Lower lobe of right lung (tissue), 2 donors: ENCODE data around the gene GSTCD. TPM values are rescaled to one million over a fixed set of nuclear protein-coding genes. Genes with fewer than 3 reads are reported as not detected.
"Not testable (repeated sequence)": the region's sequence is repeated elsewhere in the genome, so short reads cannot be mapped to it uniquely, and the experiment has no call there.

ENCODE experiments used
- ATAC-seq, 2 donors: fragments of 200-7000 bp; cut with Tn5 transposase; one replicate each; pipeline ENCODE4 v1.9.1; 2020 to 2022; ENCODE audit warnings: mild to moderate bottlenecking in 2 of 2, moderate library complexity in 2 of 2
- DNase-seq: peaks from one replicate; pipeline ENCODE4 v3.0.0-alpha.2; 2020
- H3K27ac ChIP-seq: fragments of 200-600 bp; one replicate; pipeline ENCODE4 v1.8.0; 2022
- H3K27me3 ChIP-seq: fragments of 200-600 bp; one replicate; pipeline ENCODE4 v1.8.0; 2022; ENCODE audit warnings: low read depth
- H3K36me3 ChIP-seq: fragments of 200-600 bp; one replicate; pipeline ENCODE4 v1.8.0; 2022; ENCODE audit warnings: mild to moderate bottlenecking
- H3K4me1 ChIP-seq: fragments of 200-600 bp; one replicate; pipeline ENCODE4 v1.8.0; 2022
- H3K4me3 ChIP-seq: fragments of 200-600 bp; one replicate; pipeline ENCODE4 v1.8.0; 2022; ENCODE audit warnings: mild to moderate bottlenecking
- H3K9me3 ChIP-seq: fragments of 200-600 bp; one replicate; pipeline ENCODE4 v1.8.0; 2022
- intact Hi-C: fragments of 100-400 bp; cut with DNase I; formaldehyde crosslinking; loops from one replicate; pipeline ENCODE4 v1.11.0; 2022
- total RNA-seq: library from RNA; stranded (reverse); fragmentation: NEBNext Ultra II Directional; extraction: Animal tissue kit (Norgen Biotek cat#: 25700); gene quantifications from one replicate; pipeline ENCODE4 v1.2.1, GENCODE V29; 2021
- TF ChIP-seq, protein P1 (sequence below): fragments of 200-600 bp; IDR thresholded peaks from one replicate; pipeline ENCODE4 v1.8.0; 2022; ENCODE audit warnings: antibody characterized with exemption, mild to moderate bottlenecking
- donor health status: DM: no; HTN: yes; CAD: no; lungs with severe emphysema.

Gene GSTCD
- total RNA-seq, 1 donor from 2014 or later = 6.7 TPM

DNA sequence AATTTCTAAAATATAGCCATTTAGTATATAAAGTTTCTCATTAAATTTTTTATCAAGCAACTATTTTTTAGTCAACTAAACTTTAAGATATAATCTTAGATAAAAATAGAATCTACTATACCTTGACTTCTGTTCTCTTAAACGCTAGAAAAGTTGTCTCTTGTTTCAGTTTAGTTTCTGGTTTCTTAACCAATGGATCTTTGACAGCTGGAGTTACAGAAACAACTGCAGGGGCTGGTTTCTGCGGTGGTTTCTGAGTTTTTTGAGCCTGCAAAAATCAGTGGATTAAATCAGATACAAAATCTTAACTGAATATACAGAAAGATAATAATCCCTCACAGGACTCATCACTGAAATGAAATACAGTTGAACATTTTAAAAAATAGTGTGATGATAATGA, 22.0 kb upstream of the GSTCD start:
- ATAC-seq = no peak
- no peak overlapping the region for H3K27ac ChIP-seq
- intact Hi-C loops = no loop called here
- TF ChIP-seq, protein P1, sequence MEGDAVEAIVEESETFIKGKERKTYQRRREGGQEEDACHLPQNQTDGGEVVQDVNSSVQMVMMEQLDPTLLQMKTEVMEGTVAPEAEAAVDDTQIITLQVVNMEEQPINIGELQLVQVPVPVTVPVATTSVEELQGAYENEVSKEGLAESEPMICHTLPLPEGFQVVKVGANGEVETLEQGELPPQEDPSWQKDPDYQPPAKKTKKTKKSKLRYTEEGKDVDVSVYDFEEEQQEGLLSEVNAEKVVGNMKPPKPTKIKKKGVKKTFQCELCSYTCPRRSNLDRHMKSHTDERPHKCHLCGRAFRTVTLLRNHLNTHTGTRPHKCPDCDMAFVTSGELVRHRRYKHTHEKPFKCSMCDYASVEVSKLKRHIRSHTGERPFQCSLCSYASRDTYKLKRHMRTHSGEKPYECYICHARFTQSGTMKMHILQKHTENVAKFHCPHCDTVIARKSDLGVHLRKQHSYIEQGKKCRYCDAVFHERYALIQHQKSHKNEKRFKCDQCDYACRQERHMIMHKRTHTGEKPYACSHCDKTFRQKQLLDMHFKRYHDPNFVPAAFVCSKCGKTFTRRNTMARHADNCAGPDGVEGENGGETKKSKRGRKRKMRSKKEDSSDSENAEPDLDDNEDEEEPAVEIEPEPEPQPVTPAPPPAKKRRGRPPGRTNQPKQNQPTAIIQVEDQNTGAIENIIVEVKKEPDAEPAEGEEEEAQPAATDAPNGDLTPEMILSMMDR = no peak
- H3K4me1 ChIP-seq = peaks cover 5% of the 10 kb centered on the region
- no peaks in the 10 kb centered on the region for H3K27me3 ChIP-seq
- no peak for DNase-seq
- no peak overlapping the region for H3K4me3 ChIP-seq
- peaks cover 97% of the 10 kb centered on the region for H3K36me3 ChIP-seq
- H3K9me3 ChIP-seq = no peaks in the 10 kb centered on the region

DNA sequence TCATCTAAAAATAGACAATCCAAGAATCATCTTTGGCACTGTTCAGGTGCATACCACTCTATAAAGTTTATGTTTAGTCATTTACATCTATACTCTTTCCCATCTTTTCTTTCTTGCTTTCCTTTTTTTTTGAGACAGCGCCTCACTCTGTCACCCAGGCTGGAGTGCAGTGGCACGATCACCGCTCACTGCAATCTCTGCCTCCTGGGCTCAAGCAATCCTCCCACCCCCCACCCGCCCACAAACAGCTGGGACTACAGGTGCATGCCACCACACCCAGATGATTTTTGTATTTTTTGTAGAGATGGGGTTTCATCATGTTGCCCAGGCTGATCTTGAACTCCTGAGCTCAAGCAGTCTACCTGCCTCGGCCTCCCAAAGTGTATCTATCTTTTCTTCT, 13.8 kb upstream of the GSTCD start:
- H3K9me3 ChIP-seq, H3K4me3 ChIP-seq, DNase-seq, H3K4me1 ChIP-seq, H3K27me3 ChIP-seq, H3K27ac ChIP-seq, intact Hi-C loops, ATAC-seq: not testable (repeated sequence)
- peaks cover 91% of the 10 kb centered on the region for H3K36me3 ChIP-seq

DNA sequence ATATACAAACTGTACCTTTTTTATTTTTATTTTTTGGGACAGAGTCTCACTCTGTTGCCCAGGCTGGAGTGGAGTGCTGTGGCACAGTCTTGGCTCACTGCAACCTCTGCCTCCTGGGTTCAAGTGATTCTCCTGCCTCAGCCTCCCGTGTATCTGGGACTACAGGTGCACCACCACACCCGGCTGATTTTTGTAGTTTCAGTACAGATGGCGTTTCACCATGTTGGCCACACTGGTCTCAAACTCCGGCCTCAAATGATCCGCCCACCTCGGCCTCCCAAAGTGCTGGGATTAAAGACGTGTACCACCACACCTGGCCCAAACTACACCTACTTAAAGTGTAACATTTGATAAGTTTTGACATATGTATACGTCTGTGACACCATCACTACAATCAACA, 12.8 kb upstream of the GSTCD start:
- DNase-seq, H3K4me3 ChIP-seq, H3K4me1 ChIP-seq, H3K27ac ChIP-seq, H3K9me3 ChIP-seq, intact Hi-C loops, H3K27me3 ChIP-seq, ATAC-seq: not testable (repeated sequence)
- peaks cover 82% of the 10 kb centered on the region for H3K36me3 ChIP-seq

DNA sequence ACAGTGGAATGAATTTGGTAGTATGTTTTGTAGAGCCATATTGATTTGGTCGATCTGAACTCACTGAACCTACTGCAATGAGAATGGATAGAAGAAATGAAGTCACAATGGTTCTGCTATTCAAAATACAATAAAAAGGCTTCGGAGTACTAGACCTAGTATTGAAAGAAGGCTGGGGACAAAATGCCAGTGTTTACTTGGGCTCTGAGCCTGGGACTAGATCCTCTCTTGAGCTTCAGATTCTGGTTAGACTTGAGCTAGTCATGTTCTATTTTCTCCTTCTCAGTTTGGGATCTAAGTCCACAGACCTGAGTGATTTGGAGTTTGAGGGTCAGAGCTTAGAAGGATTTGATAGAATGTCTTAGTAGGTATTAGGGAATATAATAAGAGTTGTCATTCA, 10.0 kb upstream of the GSTCD start:
- H3K36me3 ChIP-seq = peaks cover 56% of the 10 kb centered on the region
- no peak for ATAC-seq
- no peak overlapping the region for H3K4me3 ChIP-seq
- H3K27ac ChIP-seq = no peak overlapping the region
- no peaks in the 10 kb centered on the region for H3K27me3 ChIP-seq
- DNase-seq = no peak
- intact Hi-C loops = no loop called here
- TF ChIP-seq, protein P1 = no peak
- no peaks in the 10 kb centered on the region for H3K4me1 ChIP-seq
- no peaks in the 10 kb centered on the region for H3K9me3 ChIP-seq

DNA sequence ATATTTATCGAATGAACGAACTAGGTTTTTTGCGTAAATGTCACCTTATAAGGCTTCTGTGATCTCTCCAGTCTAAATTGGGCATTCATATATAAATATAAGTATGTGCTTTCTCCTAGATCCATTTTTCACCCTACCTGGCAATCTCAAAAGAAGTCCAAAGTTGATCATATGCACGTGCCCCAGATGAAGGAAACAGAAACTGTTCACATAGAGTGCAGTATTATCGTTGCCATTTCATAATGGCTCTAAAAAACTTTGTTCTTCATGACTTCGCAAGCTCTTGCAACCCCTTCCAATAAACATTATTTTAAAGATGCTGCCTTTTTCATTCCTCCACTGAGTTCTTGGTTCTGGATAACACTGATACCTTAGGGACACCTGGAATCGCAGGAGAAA, 803 bp upstream of the GSTCD start:
- peak overlapping the region; percentile 90 for H3K27ac ChIP-seq
- peak overlapping the region; percentile 88 for H3K4me3 ChIP-seq
- peaks cover 21% of the 10 kb centered on the region for H3K4me1 ChIP-seq
- ATAC-seq (peak in 1 of 2 donors; percentile 3), DNase-seq (no peak)
- no peaks in the 10 kb centered on the region for H3K27me3 ChIP-seq
- no peaks in the 10 kb centered on the region for H3K9me3 ChIP-seq
- no peaks in the 10 kb centered on the region for H3K36me3 ChIP-seq
- TF ChIP-seq, protein P1 = no peak
- intact Hi-C loops = no loop called here

DNA sequence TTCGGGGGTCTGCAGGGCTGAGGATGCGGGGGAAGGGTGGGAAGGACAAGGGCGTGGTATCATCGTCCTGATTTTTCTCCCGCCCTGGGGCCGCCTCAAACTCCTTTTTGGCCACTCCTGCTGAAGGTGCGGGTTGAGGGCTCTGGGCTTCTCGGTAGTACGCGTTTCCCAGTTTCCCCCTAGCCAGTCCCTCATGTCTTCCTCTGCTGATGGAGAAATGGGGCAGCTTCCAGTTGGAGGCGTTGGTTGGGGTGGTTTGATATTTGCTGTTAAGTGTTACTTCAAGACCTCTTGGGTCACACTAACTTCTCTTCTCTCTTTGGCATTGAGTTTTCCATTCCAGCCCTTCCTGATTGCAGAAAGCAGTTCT, 482 bp downstream of the GSTCD start:
- intact Hi-C loops = no loop called here

More for the DNA sequence above, 482 bp downstream of the GSTCD start:
- H3K4me1 ChIP-seq = peaks cover 21% of the 10 kb centered on the region
- H3K9me3 ChIP-seq = no peaks in the 10 kb centered on the region
- peak overlapping the region; percentile 90 for H3K27ac ChIP-seq
- peak; percentile 45 to 67 for ATAC-seq
- TF ChIP-seq, protein P1 = no peak
- H3K36me3 ChIP-seq = no peaks in the 10 kb centered on the region
- DNase-seq = no peak
- no peaks in the 10 kb centered on the region for H3K27me3 ChIP-seq
- peak overlapping the region; percentile 88 for H3K4me3 ChIP-seq
